Activated CD4-positive, alpha-beta T cell treated with anti-CD3 and anti-CD28 coated beads for 48 hours (primary cell): ENCODE data around the gene GSK3B.
A peak's percentile ranks its signal among the peaks of the same experiment; 100 is the strongest.

Experiments
- DNase-seq: peaks from one replicate; pipeline ENCODE4 v3.0.0-alpha.2; 2020

GSK3B gene

DNA sequence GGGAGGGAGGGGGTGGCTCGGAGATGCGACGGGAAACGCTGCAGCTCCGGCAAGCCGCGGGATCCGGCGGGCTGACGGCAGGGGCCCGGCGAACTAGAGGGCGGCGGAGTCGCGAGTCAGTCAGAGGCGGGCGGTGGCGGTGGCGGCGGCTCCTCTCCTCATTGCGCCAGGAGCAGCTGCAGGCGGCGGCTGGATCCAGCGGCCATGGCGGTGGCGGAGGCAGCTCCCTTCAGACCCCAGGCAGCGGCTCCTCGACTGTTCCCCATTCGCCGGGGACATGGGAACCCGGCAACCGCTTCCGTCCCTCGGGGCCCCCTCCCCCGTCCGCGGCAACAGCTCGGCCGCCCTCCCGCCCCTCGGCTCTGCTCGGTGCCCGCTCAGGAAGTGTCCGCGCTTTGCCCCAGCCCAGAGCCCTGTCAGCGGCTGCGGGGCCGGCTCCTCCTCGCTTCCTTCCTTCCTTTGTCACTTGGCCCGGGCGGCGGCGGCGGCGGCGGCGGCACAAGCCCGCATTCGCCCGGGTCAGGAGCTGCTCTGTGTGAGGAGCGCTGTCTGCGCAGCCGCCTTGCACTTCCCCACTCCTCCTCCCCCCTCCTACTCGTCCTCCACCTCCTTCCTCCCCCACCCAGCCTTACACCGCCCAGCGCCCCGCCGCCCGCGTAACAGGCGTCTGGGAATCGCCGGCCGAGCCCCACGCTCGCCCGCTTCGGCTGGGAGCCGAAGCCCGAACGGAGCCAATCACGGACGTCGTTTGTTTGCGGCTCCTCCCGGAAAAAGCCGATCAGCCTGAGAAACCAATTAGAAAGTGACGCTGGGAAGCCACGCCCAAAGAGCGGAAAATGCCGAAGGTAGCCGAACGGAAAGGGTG is at the start of gene GSK3B:
Gene GSK3B, minus strand, starts transcription at position 537 of the 865 bp plus-strand sequence. CDS start 1,013 bp downstream, outside the sequence.
- DNase-seq = peak; percentile 83

DNA sequence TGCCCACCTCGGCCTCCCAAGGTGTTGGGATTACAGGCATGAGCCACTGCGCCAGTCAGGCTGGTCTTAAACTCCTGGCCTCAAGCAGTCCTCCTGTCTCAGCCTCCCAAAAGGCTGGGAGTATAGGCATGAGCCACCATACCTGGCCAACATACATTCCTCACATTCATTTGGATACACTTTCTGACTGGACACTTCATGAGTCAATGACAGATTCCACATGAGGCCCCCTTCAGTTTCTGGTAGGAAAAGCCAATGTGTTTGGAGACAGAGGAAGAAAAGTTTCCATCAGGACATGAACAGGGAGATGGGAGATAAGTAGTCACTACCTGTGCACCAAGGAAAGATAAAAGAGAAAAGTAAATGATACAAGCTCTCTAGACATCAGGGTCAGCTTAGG is 49.4 kb upstream of the GSK3B start:
- DNase-seq = no peak

DNA sequence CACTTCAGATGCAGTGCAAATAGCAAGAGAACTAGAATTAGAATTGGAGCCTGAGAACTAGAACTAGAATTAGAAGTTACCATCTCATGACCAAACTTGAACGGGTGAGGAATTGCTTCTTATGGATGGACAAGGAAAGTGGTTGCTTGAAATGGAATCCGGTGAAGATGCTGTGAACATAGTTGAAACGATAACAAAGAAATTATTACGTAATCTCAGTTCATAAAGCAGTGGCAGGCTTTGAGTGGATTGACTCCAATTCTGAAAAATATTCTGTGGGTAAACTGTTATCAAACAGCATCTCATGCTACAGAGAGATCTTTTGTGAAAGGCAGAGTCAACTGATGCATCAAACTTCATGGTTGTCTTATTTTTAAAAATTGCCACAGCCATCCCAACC is 48.0 kb upstream of the GSK3B start:
- DNase-seq = no peak

DNA sequence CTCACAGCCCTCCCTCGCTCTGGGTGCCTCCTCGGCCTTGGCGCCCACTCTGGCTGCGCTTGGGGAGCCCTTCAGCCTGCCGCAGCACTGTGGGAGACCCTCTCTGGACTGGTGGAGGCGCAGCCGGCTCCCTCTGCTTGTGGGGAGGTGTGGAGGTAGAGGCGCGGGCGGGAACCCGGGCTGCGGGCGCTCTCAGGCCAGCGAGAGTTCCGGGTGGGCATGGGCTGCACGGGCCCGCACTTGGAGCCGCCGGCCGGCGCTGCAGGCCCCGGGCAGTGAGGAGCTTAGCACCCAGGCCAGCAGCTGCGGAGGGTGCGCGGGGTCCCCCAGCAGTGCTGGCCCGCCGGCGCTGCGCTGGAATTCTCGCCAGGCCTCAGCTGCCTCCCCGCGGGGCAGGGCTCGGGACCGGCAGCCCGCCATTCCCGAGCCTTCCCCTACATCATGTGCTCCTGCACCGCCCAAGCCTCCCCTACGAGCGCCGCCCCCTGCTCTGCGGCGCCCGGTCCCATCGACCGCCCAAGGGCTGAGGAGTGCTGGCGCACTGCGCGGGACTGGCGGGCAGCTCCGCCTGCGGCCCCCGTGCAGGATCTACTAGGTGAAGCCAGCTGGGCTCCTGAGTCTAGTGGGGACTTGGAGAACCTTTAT is 46.0 kb upstream of the GSK3B start:
- DNase-seq = no peak

DNA sequence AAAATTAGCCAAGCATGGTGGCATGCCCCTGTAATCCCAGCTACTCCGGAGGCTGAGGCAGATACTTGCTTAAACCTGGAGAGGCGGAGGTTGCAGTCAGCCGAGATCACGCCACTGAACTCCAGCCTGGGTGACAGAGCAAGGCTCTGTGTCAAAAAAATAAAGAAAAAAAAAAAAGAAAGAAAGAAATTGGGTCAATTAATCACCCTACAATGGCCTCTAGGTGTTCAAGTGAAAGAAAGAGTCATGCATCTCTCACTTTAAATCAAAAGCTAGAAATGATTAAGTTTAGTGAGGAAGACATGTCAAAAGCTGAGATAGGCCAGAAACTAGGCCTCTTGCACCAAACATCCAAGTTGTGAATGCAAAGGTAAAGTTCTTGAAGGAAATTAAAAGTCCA is 44.9 kb upstream of the GSK3B start:
- DNase-seq = no peak

DNA sequence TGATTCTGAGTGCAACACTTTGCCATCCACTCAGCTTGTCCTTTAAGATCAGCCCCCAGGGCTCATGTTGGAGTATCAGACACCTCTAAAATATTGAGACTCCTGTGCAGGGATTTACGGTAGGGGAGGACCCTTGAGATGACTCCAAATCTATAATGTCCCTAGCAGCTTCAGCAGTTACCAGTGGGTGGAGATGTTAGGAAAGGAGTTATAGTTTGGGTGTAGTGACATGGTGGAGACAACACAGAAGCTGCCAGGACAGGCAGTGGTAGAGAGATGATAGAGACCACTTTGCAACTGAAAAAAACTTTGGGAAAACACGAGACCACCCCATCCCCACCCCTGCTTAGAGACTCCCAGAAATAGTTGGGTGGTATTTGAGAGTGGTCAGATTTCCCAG is 43.3 kb upstream of the GSK3B start:
- DNase-seq = no peak

DNA sequence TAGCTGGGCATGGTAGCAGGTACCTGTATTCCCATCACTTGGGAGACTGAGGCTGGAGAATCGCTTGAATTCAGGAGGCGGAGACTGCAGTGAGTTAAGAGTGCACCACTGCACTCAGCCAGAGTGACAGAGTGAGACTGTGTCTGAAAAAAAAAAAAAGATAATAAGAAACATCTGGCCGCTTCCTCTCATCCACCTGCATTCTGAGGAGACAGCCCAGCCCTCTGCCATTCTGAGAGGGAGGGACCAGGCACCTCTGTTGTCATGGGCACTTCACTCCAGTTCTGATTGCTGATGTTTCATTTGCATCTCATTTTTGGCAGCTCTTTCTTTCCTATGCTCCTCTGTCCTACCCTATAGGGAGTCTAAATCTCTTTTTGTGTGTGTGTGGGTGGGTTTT is 36.4 kb upstream of the GSK3B start:
- DNase-seq = no peak

DNA sequence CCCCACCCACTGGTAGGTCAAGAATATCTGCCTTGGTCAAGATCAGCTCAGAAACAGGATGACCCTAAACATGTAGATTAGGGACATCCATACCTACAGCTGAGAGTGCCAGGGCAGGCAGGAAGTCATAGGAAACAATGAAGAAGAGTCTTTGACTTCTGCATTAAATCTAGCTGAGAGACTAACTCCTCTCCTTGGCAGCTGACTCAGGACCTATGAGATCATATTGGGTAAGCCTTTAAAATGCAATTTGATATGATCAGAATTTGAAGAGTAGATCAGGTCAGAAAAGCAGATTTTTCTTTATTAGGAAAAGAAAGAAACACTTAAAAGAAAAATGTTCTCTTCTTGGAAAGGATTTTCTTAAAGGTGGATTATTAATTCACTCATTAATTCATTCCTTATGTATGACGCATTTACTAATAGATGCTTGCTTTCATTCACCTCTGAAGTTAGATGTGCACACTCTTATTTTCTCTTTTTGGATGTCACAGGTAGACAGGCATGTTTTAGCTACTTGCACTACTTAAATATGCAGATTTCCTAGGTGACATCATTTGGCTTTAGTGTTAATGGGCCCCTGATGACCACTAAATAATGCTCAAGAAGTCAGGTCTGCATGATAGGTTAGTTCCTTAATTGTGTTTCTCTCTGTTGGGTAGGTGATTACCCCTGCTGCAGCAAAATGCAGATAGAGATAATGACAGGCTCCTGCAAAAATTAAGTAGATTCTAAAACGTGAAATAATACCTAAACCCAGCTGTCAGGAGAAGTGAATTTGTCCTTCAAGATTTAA is 35.7 kb upstream of the GSK3B start:
- no peak for DNase-seq

DNA sequence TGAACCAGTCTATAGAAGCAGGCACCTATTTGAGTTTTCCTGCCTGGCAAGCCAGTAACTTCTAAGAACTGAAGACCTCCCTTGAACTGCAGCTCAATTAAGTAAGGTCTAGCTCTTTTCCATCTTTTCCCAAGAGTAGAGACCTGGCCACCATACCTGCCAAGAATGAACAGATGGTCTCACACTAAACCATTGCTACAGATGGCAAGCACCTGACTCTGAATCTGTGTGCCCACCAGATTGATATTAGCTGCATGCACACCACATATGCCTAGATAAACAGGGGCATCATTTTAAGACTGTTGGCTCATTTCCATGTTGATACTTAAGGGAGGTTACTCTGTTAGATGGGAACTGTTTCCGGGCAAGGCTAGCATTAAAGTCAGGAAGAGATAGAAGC is 34.8 kb upstream of the GSK3B start:
- no peak for DNase-seq

DNA sequence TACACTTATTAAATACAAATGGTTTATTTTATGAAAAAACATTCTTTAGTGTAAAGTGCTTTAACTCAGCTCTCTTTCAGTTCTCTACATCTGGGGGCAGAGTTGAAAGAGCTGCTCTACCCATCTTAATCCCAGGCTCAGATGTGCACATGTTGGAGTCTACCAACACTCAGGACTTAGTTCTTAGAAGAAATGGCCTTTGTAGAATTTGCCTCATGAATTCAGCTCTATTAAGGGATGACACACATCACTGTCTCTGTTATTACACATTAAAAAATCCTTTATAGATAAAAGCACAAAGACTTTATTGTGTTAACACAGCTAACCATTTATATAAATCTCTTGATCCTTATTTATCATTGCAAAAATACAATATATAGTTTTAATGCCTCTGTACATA is 31.7 kb upstream of the GSK3B start:
- no peak for DNase-seq

DNA sequence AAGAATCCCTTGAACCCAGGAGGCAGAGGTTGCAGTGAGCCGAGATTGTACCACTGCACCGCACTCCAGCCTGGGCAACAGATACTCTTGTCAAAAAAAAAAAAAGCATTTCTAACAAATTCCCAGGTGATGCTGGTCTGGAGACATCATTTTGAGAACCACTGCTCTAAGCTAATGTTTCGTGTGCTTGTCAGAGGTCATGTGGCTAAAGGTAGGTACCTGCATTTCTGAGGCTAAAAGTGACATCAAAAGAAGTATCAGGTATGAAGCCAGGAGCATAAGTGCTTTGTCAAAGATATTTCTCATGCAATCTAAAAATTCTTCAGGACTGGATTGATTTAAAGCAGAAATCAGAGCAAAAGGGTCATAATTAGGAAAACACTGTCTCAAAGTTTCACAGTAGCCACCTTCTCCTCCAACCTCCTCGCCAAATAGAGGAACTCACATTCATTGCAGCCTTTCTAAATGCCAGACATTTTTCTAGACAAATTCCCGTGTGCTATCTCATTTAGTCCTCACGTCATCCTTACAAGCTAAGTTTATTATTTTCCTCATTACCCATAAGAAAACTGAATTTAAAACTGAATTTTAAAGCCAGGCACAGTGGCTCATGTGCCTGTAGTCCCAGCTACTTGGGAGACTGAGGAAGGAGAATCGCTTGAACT is 25.7 kb upstream of the GSK3B start:
- no peak for DNase-seq

DNA sequence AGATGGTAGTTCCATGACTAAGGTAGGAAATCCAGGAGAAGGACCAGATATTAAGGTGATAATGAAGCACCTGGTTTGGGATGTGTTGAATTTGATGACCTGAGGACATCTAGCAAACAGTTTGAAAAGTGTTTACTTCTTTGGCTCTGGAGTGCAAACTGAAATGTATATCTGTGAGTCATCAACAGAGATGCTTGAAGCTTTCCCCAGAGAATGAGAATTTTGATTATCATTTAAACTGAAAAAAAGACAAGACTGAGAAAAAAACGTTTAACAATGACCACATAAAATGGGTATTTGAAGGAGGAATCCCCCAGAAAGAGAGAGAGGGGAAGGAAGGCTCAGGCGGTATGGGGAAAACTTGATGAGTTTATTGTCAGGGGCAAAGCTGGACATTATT is 20.7 kb upstream of the GSK3B start:
- no peak for DNase-seq

DNA sequence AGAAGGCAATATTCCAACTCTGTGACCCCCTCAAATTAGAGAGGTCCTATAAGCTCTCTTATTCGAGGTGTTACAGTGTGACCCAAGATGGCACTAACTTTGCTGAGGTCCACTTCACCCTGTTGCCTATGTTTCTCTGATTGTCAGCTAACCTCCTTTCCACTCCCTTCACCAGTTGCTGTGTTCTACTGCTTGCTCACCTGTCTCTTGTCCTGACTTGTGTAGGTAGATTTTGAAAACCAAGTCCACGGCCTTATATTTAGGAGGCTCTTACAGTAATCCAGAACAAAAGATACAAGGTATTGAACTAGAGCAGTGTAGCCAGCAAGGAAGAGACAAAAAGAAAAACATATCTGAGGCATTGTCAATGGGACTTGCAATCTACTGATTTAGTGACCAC is 20.1 kb upstream of the GSK3B start:
- no peak for DNase-seq

DNA sequence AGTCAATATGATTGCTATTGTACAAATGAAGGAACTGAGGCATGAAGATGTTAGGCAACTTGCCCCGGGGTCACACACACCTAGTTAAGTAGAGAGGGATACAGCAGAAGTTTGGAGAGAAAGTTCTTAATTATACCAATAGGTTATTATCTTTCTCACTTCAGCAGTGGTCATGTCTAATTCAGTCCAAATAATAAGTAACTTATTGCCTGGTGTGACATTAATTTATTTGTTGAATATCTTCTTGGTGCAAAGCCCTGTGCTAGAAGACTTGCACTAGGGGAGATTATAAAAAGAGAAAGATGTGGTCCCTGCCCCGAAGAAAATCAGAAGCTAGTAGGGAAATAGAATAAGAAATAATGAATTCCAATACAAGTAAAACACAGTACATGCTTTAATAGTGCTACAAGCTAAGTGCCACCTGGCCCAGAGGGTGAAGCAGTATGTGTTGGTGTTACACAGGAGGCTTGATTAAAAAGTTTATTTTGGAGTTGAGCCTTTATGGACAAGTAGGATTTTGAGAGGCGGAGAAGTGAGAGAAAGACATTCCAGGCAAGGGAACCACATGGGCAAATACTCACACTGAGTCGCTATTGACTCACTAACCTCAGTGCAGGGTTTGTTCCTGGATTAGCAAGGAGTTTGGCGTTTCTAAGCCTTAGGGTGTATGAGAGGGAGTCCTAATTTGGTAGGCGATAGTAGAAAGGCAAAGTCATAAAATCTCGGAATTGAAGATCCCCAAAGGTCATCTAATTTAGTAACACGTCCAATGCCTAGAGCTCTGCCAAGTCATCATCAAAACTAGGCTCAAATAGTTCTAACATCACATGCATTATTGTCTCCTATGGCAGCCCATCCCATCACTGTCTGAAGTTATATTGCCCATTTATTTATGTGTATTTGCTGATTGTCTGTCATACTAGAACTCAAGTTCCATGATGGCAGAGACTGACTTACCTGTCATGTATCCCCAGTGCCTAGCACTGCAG is 19.2 kb upstream of the GSK3B start:
- DNase-seq = no peak

DNA sequence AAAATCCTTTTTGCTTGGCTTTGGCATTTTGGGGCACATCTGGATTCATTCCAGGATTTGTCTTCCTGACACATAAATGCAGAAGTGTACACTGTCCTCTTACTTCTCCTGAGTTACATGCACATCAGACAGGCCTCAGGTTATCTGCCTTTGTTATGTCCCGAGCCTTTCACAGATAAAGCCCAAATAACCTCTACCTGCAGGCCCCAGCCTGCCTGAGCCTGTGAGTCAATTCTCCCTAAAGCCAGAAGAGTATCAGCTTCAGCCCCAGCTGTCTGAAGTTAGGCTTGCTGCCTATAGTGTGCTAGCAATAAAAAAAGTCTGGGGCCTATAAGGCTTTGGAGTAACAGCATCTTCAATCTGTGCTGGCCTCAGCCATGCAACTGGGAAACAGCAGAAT is 17.7 kb upstream of the GSK3B start:
- no peak for DNase-seq

DNA sequence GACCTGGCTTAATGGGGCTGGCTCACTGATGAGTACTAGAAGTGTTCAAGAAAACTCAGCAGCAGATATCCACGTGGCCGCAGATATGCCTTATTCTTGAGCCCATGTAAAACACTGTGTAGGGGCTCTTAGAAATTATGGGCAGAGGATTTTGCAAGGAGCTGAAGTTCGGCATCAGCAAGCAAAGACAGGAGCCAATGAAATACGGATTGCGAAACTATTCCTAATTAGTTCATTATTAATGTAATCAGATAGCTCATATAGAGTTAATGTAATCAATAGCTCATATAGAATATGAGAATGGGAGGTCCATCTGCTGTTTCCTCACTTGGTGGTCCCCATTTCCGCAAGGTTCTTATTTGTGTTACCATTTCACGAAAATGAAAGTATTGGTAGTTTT is 9.0 kb upstream of the GSK3B start:
- DNase-seq = no peak

DNA sequence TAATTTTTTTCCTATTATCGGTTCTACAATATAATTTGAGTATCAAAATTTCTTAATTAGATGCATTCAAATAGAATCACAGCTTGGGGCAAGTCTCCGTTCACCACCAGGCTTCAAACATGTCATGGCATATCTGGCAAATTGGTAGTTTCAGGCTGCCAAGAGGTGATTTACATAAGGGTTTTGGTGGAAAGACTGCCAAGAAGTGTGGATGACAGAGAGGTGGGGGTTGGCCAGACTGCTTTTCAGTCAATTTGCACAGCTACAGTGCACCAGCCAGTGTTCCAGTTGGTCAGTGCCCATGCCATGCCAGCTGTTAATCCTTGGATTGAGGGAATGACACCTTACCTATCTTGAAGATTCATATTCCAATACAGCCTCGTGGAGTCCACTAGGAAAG is 8.4 kb upstream of the GSK3B start:
- DNase-seq = no peak

DNA sequence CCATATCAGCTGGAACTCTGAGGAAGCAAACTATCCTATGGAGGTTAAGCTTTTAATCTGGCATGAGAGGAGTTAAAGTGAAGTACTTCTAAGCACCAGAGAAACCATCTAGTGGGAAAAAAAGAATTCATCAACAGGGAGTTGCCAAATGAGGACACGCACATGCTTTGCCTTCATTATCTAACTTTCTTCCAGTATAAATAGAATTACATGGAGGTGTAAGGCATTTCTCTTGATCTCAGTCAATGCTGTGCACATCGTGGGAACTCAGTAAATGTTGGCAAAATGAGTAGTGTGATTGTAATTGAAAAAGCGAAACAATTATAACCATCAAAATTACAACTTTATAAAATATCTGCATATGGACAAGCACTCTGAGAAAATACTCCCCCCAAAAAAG is 8.0 kb upstream of the GSK3B start:
- no peak for DNase-seq

DNA sequence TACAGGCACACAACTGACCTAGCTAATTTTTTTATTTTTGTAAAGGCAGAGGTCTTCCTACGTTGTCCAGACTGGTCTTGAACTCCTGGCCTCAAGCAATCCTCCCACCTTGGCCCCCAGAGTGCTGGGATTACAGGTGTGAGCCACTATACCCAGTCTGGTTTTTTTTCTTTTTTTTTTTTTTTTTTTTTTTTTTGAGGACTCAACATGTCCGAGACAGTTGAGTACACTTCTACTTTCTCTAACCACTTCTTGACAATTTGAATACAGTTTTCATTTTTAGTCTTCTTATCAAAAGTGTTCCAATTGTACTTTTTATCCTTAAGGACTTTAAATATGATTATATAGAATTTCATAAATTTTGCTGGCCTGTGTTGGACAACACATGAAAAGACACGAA is 7.4 kb upstream of the GSK3B start:
- DNase-seq = no peak

DNA sequence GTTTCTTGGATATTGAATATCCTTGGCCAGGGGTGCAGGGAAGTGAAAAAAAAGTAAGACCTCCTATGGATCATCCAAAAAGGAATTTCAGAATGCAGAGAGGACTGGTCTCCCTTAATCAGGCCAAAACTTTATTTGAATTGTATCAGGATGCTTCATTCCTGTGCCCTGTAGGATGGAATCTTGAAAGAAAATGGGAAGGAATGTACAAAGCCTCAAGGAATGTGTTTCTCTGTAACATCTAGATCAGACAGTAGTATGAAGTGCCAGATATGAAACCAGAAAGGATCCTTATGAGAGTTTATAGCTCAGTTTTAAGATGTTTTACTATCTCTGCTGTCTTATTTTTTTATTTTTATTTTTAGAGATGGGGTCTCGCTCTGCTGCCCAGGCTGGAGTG is 6.5 kb upstream of the GSK3B start:
- DNase-seq = no peak

DNA sequence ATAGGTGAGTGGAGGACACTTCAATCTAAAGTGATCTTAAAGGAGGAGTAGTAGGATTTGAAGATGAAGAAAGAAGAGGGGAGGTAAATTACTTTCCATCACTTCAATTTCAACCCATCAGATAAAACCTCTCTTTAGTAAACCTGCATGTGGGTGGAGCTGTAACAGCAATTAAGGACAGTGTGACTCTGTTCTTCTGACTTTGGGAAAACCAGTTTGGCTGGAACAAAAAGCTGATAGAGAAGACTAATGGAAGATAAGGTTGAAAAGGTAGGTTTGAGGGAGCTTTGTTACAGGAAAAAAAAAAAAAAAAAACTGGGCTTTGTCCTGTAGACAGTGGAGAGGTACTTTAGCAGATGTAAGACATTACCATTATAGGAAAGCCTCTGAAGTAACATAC is 4.5 kb upstream of the GSK3B start:
- DNase-seq = no peak

DNA sequence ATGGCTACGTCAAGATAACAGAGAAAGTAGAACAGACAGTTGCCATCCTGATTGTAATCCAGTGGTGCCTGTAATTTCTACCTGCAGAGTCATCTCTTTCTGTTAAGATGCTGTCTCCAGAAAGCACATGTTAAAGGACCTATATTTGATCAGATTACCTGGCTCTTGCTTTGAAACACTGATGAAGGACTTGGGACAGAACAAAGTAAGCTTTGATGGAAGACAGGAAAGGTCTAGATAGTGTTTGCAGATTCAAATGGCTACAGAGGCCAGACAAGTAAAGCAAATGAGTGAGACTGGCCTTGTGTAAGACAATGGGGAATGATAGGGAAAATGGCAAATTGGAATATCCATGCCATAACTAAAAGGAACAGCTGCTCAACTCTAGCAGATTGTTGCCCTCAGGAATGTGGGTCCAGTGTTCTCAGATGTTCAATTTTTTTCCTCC is 1.8 kb upstream of the GSK3B start:
- DNase-seq = no peak
